HG03378 (cell line): ENCODE data around the gene DHX9.

Experiments used
- ATAC-seq: cut with Tn5 transposase; IDR thresholded peaks from one replicate; pipeline ENCODE4 v1.9.1; 2021; ENCODE audit warnings: mild to moderate bottlenecking, moderate library complexity; ENCODE audit not compliant: unreplicated experiment

The DHX9 gene

GRCh38 chr1:182839209-182840066, at the start of gene DHX9:
TSS of gene DHX9 (plus strand) at chr1:182839347. CDS start at chr1:182842567, 3,220 bp downstream.
- peak; percentile 59 for ATAC-seq

- ATAC-seq: no peak
Observed at GRCh38 chr1:182791281-182792179, 47.6 kb upstream of the DHX9 start.

- no peak for ATAC-seq
Observed at GRCh38 chr1:182794091-182794490, 45.1 kb upstream of the DHX9 start.

GRCh38 chr1:182794676-182795201, 44.4 kb upstream of the DHX9 start:
- ATAC-seq: no peak

- no peak for ATAC-seq
Observed at GRCh38 chr1:182795563-182796228, 43.5 kb upstream of the DHX9 start.

- ATAC-seq: no peak
Observed at GRCh38 chr1:182802006-182802803, 36.9 kb upstream of the DHX9 start.

- ATAC-seq: no peak
Observed at GRCh38 chr1:182803846-182804245, 35.3 kb upstream of the DHX9 start.

- no peak for ATAC-seq
Observed at GRCh38 chr1:182806015-182806678, 33.0 kb upstream of the DHX9 start.

- ATAC-seq: no peak
Observed at GRCh38 chr1:182807907-182808306, 31.2 kb upstream of the DHX9 start.

- no peak for ATAC-seq
Observed at GRCh38 chr1:182809414-182809957, 29.7 kb upstream of the DHX9 start.

- no peak for ATAC-seq
Observed at GRCh38 chr1:182811975-182812722, 27.0 kb upstream of the DHX9 start.

GRCh38 chr1:182816863-182817262, 22.3 kb upstream of the DHX9 start:
- ATAC-seq: no peak

- ATAC-seq: no peak
Observed at GRCh38 chr1:182817802-182818201, 21.3 kb upstream of the DHX9 start.

- no peak for ATAC-seq
Observed at GRCh38 chr1:182823220-182823619, 15.9 kb upstream of the DHX9 start.

- no peak for ATAC-seq
Observed at GRCh38 chr1:182826892-182827291, 12.3 kb upstream of the DHX9 start.

- peak; percentile 76 for ATAC-seq
Observed at GRCh38 chr1:182829285-182829932, 9.7 kb upstream of the DHX9 start.

GRCh38 chr1:182833271-182833670, 5.9 kb upstream of the DHX9 start:
- ATAC-seq: no peak

GRCh38 chr1:182834326-182834725, 4.8 kb upstream of the DHX9 start:
- no peak for ATAC-seq
